HuH-7.5 (cell line): Measurements from ENCODE around the gene TMEM170A.

Experiments used
- DNase-seq: peaks from one replicate; pipeline ENCODE4 v3.0.0; 2011; ENCODE audit warnings: low spot score

The TMEM170A gene

GRCh38 chr16:75401691-75402090 is 62.8 kb downstream of the TMEM170A start:
- DNase-seq, result no peak

- DNase-seq, result no peak
Observed at GRCh38 chr16:75398333-75398732, 66.2 kb downstream of the TMEM170A start.

- DNase-seq, result no peak
Observed at GRCh38 chr16:75394941-75395340, 69.5 kb downstream of the TMEM170A start.
